ENCODE results near the gene FGD3.

FGD3 gene

GRCh38 chr9:93035821-93036351 lies 88.6 kb downstream of the FGD3 start:
- no peak overlapping the region for H3K27ac ChIP-seq (ENCODE audit: low read length)
- H3K27me3 ChIP-seq (ENCODE audit: low read depth, low read length) = no peaks in the 10 kb centered on the region
- H3K36me3 ChIP-seq (ENCODE audit: control insufficient read depth in 1 of 2, insufficient read depth in 2 of 2, low read length in 2 of 2) = no peaks in the 10 kb centered on the region
- peaks cover 0 to 9% of the 10 kb centered on the region in 2 donors for H3K4me1 ChIP-seq (ENCODE audit: control insufficient read depth in 1 of 2, insufficient read depth in 2 of 2, low read length in 2 of 2)
- no peaks in the 10 kb centered on the region for H3K9me3 ChIP-seq (ENCODE audit: control insufficient read depth in 1 of 2, low read length in 2 of 2)
- H3K4me3 ChIP-seq (ENCODE audit: low read depth in 1 of 2, low read length in 2 of 2) = no peak overlapping the region

GRCh38 chr9:93036887-93037475 lies 89.7 kb downstream of the FGD3 start:
- H3K36me3 ChIP-seq (ENCODE audit: control insufficient read depth in 1 of 2, insufficient read depth in 2 of 2, low read length in 2 of 2) = no peaks in the 10 kb centered on the region
- H3K4me1 ChIP-seq (ENCODE audit: control insufficient read depth in 1 of 2, insufficient read depth in 2 of 2, low read length in 2 of 2) = peaks cover 0 to 4% of the 10 kb centered on the region in 2 donors
- H3K4me3 ChIP-seq (ENCODE audit: low read depth in 1 of 2, low read length in 2 of 2) = no peak overlapping the region
- no peak overlapping the region for H3K27ac ChIP-seq (ENCODE audit: low read length)
- H3K27me3 ChIP-seq (ENCODE audit: low read depth, low read length) = no peaks in the 10 kb centered on the region
- no peaks in the 10 kb centered on the region for H3K9me3 ChIP-seq (ENCODE audit: control insufficient read depth in 1 of 2, low read length in 2 of 2)

GRCh38 chr9:93037476-93037971 lies 90.2 kb downstream of the FGD3 start:
- peaks cover 0 to 4% of the 10 kb centered on the region in 2 donors for H3K4me1 ChIP-seq (ENCODE audit: control insufficient read depth in 1 of 2, insufficient read depth in 2 of 2, low read length in 2 of 2)
- no peaks in the 10 kb centered on the region for H3K9me3 ChIP-seq (ENCODE audit: control insufficient read depth in 1 of 2, low read length in 2 of 2)
- H3K4me3 ChIP-seq (ENCODE audit: low read depth in 1 of 2, low read length in 2 of 2) = no peak overlapping the region
- no peak overlapping the region for H3K27ac ChIP-seq (ENCODE audit: low read length)
- no peaks in the 10 kb centered on the region for H3K36me3 ChIP-seq (ENCODE audit: control insufficient read depth in 1 of 2, insufficient read depth in 2 of 2, low read length in 2 of 2)
- no peaks in the 10 kb centered on the region for H3K27me3 ChIP-seq (ENCODE audit: low read depth, low read length)

GRCh38 chr9:93038918-93039317 lies 91.6 kb downstream of the FGD3 start:
- no peak overlapping the region for H3K27ac ChIP-seq (ENCODE audit: low read length)
- H3K27me3 ChIP-seq (ENCODE audit: low read depth, low read length) = no peaks in the 10 kb centered on the region
- no peaks in the 10 kb centered on the region for H3K36me3 ChIP-seq (ENCODE audit: control insufficient read depth in 1 of 2, insufficient read depth in 2 of 2, low read length in 2 of 2)
- H3K9me3 ChIP-seq (ENCODE audit: control insufficient read depth in 1 of 2, low read length in 2 of 2) = no peaks in the 10 kb centered on the region
- no peak overlapping the region for H3K4me3 ChIP-seq (ENCODE audit: low read depth in 1 of 2, low read length in 2 of 2)
- peaks cover 0 to 4% of the 10 kb centered on the region in 2 donors for H3K4me1 ChIP-seq (ENCODE audit: control insufficient read depth in 1 of 2, insufficient read depth in 2 of 2, low read length in 2 of 2)

- H3K27ac ChIP-seq (ENCODE audit: low read length) = no peak overlapping the region
- H3K9me3 ChIP-seq (ENCODE audit: control insufficient read depth in 1 of 2, low read length in 2 of 2) = no peaks in the 10 kb centered on the region
- H3K36me3 ChIP-seq (ENCODE audit: control insufficient read depth in 1 of 2, insufficient read depth in 2 of 2, low read length in 2 of 2) = no peaks in the 10 kb centered on the region
- H3K4me3 ChIP-seq (ENCODE audit: low read depth in 1 of 2, low read length in 2 of 2) = no peak overlapping the region
- H3K4me1 ChIP-seq (ENCODE audit: control insufficient read depth in 1 of 2, insufficient read depth in 2 of 2, low read length in 2 of 2) = peaks cover 0 to 4% of the 10 kb centered on the region in 2 donors
- no peaks in the 10 kb centered on the region for H3K27me3 ChIP-seq (ENCODE audit: low read depth, low read length)
These were observed 92.1 kb downstream of the FGD3 start for GRCh38 chr9:93039456-93039855.

GRCh38 chr9:93039976-93040375 lies 92.7 kb downstream of the FGD3 start:
- Histone ChIP-seq H3K27ac (ENCODE audit: low read length) (no peak overlapping the region), H3K4me1 (ENCODE audit: control insufficient read depth in 1 of 2, insufficient read depth in 2 of 2, low read length in 2 of 2) (peaks cover 0 to 4% of the 10 kb centered on the region in 2 donors), H3K9me3 (ENCODE audit: control insufficient read depth in 1 of 2, low read length in 2 of 2) (no peaks in the 10 kb centered on the region), H3K27me3 (ENCODE audit: low read depth, low read length) (no peaks in the 10 kb centered on the region), H3K4me3 (ENCODE audit: low read depth in 1 of 2, low read length in 2 of 2) (no peak overlapping the region), H3K36me3 (ENCODE audit: control insufficient read depth in 1 of 2, insufficient read depth in 2 of 2, low read length in 2 of 2) (no peaks in the 10 kb centered on the region)

- no peak overlapping the region for H3K27ac ChIP-seq (ENCODE audit: low read length)
- H3K36me3 ChIP-seq (ENCODE audit: control insufficient read depth in 1 of 2, insufficient read depth in 2 of 2, low read length in 2 of 2) = no peaks in the 10 kb centered on the region
- H3K27me3 ChIP-seq (ENCODE audit: low read depth, low read length) = no peaks in the 10 kb centered on the region
These were observed 93.1 kb downstream of the FGD3 start for GRCh38 chr9:93040409-93040808.

GRCh38 chr9:93041108-93041802 lies 93.9 kb downstream of the FGD3 start:
- Histone ChIP-seq H3K9me3 (ENCODE audit: control insufficient read depth in 1 of 2, low read length in 2 of 2) (peaks cover 0 to 3% of the 10 kb centered on the region in 2 donors), H3K36me3 (ENCODE audit: control insufficient read depth in 1 of 2, insufficient read depth in 2 of 2, low read length in 2 of 2) (no peaks in the 10 kb centered on the region), H3K27me3 (ENCODE audit: low read depth, low read length) (no peaks in the 10 kb centered on the region), H3K27ac (ENCODE audit: low read length) (no peak overlapping the region), H3K4me1 (ENCODE audit: control insufficient read depth in 1 of 2, insufficient read depth in 2 of 2, low read length in 2 of 2) (peaks cover 0 to 4% of the 10 kb centered on the region in 2 donors), H3K4me3 (ENCODE audit: low read depth in 1 of 2, low read length in 2 of 2) (no peak overlapping the region)

More at GRCh38 chr9:93040409-93040808, 93.1 kb downstream of the FGD3 start:
- Histone ChIP-seq H3K4me3 (ENCODE audit: low read depth in 1 of 2, low read length in 2 of 2) (no peak overlapping the region), H3K9me3 (ENCODE audit: control insufficient read depth in 1 of 2, low read length in 2 of 2) (no peaks in the 10 kb centered on the region), H3K4me1 (ENCODE audit: control insufficient read depth in 1 of 2, insufficient read depth in 2 of 2, low read length in 2 of 2) (peaks cover 0 to 4% of the 10 kb centered on the region in 2 donors)

- Histone ChIP-seq H3K27me3 (ENCODE audit: low read depth, low read length) (no peaks in the 10 kb centered on the region), H3K27ac (ENCODE audit: low read length) (no peak overlapping the region), H3K36me3 (ENCODE audit: control insufficient read depth in 1 of 2, insufficient read depth in 2 of 2, low read length in 2 of 2) (no peaks in the 10 kb centered on the region), H3K4me1 (ENCODE audit: control insufficient read depth in 1 of 2, insufficient read depth in 2 of 2, low read length in 2 of 2) (no peaks in the 10 kb centered on the region), H3K4me3 (ENCODE audit: low read depth in 1 of 2, low read length in 2 of 2) (no peak overlapping the region), H3K9me3 (ENCODE audit: control insufficient read depth in 1 of 2, low read length in 2 of 2) (peaks cover 0 to 3% of the 10 kb centered on the region in 2 donors)
These were observed 95.8 kb downstream of the FGD3 start for GRCh38 chr9:93043122-93043521.

- Histone ChIP-seq H3K4me1 (ENCODE audit: control insufficient read depth in 1 of 2, insufficient read depth in 2 of 2, low read length in 2 of 2) (no peaks in the 10 kb centered on the region), H3K36me3 (ENCODE audit: control insufficient read depth in 1 of 2, insufficient read depth in 2 of 2, low read length in 2 of 2) (no peaks in the 10 kb centered on the region), H3K9me3 (ENCODE audit: control insufficient read depth in 1 of 2, low read length in 2 of 2) (peaks cover 0 to 3% of the 10 kb centered on the region in 2 donors), H3K27me3 (ENCODE audit: low read depth, low read length) (no peaks in the 10 kb centered on the region), H3K4me3 (ENCODE audit: low read depth in 1 of 2, low read length in 2 of 2) (no peak overlapping the region), H3K27ac (ENCODE audit: low read length) (no peak overlapping the region)
These were observed 98.2 kb downstream of the FGD3 start for GRCh38 chr9:93045521-93045920.

- Histone ChIP-seq H3K36me3 (ENCODE audit: control insufficient read depth in 1 of 2, insufficient read depth in 2 of 2, low read length in 2 of 2) (no peaks in the 10 kb centered on the region), H3K4me1 (ENCODE audit: control insufficient read depth in 1 of 2, insufficient read depth in 2 of 2, low read length in 2 of 2) (peaks cover 0 to 5% of the 10 kb centered on the region in 2 donors), H3K27me3 (ENCODE audit: low read depth, low read length) (no peaks in the 10 kb centered on the region), H3K27ac (ENCODE audit: low read length) (no peak overlapping the region), H3K9me3 (ENCODE audit: control insufficient read depth in 1 of 2, low read length in 2 of 2) (peaks cover 0 to 3% of the 10 kb centered on the region in 2 donors), H3K4me3 (ENCODE audit: low read depth in 1 of 2, low read length in 2 of 2) (no peak overlapping the region)
These were observed 101.5 kb downstream of the FGD3 start for GRCh38 chr9:93048566-93049448.

Data from muscle layer of duodenum (tissue), 2 donors.